Natural killer cell (primary cell): ENCODE data around the gene CSGALNACT2. TPM values are rescaled to one million over a fixed set of nuclear protein-coding genes. Genes with fewer than 3 reads are reported as not detected.

Experiments used
- ATAC-seq, 3 donors: fragments of 150-1000 bp in 2 of 3; fragments of 200-7000 bp in 1 of 3; cut with Tn5 transposase; 1 replicate in 1 of 3; 2 replicates in 2 of 3; pipeline ENCODE4 v1.10.0; 2021; ENCODE audit warnings: mild to moderate bottlenecking in 2 of 3, moderate library complexity in 2 of 3
- DNase-seq, 2 donors: peaks; one replicate each; pipeline versions ENCODE4 v3.0.0 to v3.0.0-alpha.2; 2013 to 2021; ENCODE audit warnings: mixed read lengths in 1 of 2
- H3K27ac ChIP-seq: one replicate; pipeline ENCODE4 v1.5.1; 2013; ENCODE audit warnings: mild to moderate bottlenecking, low read length
- H3K27me3 ChIP-seq: one replicate; pipeline ENCODE4 v1.6.1; 2013; ENCODE audit warnings: low read length; ENCODE audit not compliant: control insufficient read depth, insufficient read depth
- H3K36me3 ChIP-seq: one replicate; pipeline ENCODE4 v1.6.1; 2013; ENCODE audit warnings: low read length; ENCODE audit not compliant: control insufficient read depth, insufficient read depth
- H3K4me1 ChIP-seq: one replicate; pipeline ENCODE4 v1.6.1; 2013; ENCODE audit warnings: low read length; ENCODE audit not compliant: control insufficient read depth, insufficient read depth
- H3K4me3 ChIP-seq: one replicate; pipeline ENCODE4 v1.5.1; 2013; ENCODE audit warnings: low read length
- H3K9me3 ChIP-seq: one replicate; pipeline ENCODE4 v1.6.1; 2013; ENCODE audit warnings: low read length; ENCODE audit not compliant: control insufficient read depth, insufficient read depth
- H3K27ac Mint-ChIP-seq, 2 donors: one replicate each; pipeline ENCODE4 v1.8.0; 2022; ENCODE audit warnings: mild to moderate bottlenecking in 2 of 2, mixed read lengths in 2 of 2, moderate library complexity in 1 of 2
- H3K27me3 Mint-ChIP-seq, 2 donors: one replicate each; pipeline ENCODE4 v1.8.0; 2022; ENCODE audit warnings: low read depth in 2 of 2, mixed read lengths in 2 of 2
- H3K36me3 Mint-ChIP-seq: one replicate; pipeline ENCODE4 v1.8.0; 2022; ENCODE audit warnings: mixed read lengths
- H3K4me1 Mint-ChIP-seq, 2 donors: one replicate each; pipeline ENCODE4 v1.8.0; 2022; ENCODE audit warnings: mixed read lengths in 2 of 2
- H3K4me3 Mint-ChIP-seq: one replicate; pipeline ENCODE4 v1.8.0; 2022; ENCODE audit warnings: mild to moderate bottlenecking, moderate library complexity, mixed read lengths
- H3K9me3 Mint-ChIP-seq, 2 donors: one replicate each; pipeline ENCODE4 v1.8.0; 2022; ENCODE audit warnings: mixed read lengths in 2 of 2
- CTCF ChIP-seq: fragments of 200-600 bp; IDR thresholded peaks from one replicate; pipeline ENCODE4 v1.8.0; 2022; ENCODE audit warnings: antibody characterized with exemption
- WGBS: methylation state at CpG from one replicate; pipeline ENCODE4 v1.1.7; 2013; ENCODE audit warnings: missing lambda C conversion rate; ENCODE audit not compliant: insufficient coverage; 5-methylcytosine and 5-hydroxymethylcytosine counted together
- intact Hi-C: fragments of 100-400 bp; cut with micrococcal nuclease; formaldehyde crosslinking; loops from one replicate; pipeline ENCODE4 v1.14.2; 2022
- total RNA-seq, 4 donors: library from RNA; stranded (reverse); fragments of 120-200 nt in 1 of 4; gene quantifications; one replicate each; pipeline versions ENCODE4 v1.2.3 to v1.2.4, GENCODE V29; 2013 to 2022

The CSGALNACT2 gene
- total RNA-seq, 3 donors from 2014 or later (not counting 1 experiment from before 2014, with no cell fraction given) = 49.9 to 57.4 (median 52.8) TPM

GRCh38 chr10:43124574-43125273, 13.5 kb upstream of the CSGALNACT2 start:
- peaks cover 54 to 56% of the 10 kb centered on the region in 2 donors for H3K4me1 Mint-ChIP-seq
- no peak overlapping the region for H3K4me3 Mint-ChIP-seq
- Histone ChIP-seq H3K27me3 (no peaks in the 10 kb centered on the region), H3K27ac (no peak overlapping the region), H3K4me3 (no peak overlapping the region), H3K36me3 (no peaks in the 10 kb centered on the region), H3K9me3 (no peaks in the 10 kb centered on the region), H3K4me1 (peaks cover 61% of the 10 kb centered on the region)
- TF ChIP-seq CTCF = no peak
- ATAC-seq (no peak), DNase-seq (no peak)
- WGBS = 89% methylated on average over 9 of the region's 9 CpGs
- intact Hi-C loops = loop anchor here (5.0 kb wide), 1 partner anchor 38 kb away; no protein-coding TSS in a partner anchor
- no peaks in the 10 kb centered on the region for H3K27me3 Mint-ChIP-seq
- H3K9me3 Mint-ChIP-seq = no peaks in the 10 kb centered on the region
- H3K36me3 Mint-ChIP-seq = no peaks in the 10 kb centered on the region
- no peak overlapping the region for H3K27ac Mint-ChIP-seq

GRCh38 chr10:43125274-43125845, 12.9 kb upstream of the CSGALNACT2 start:
- Mint-ChIP-seq H3K9me3 (no peaks in the 10 kb centered on the region), H3K4me3 (no peak overlapping the region), H3K27ac (no peak overlapping the region), H3K4me1 (peaks cover 53% of the 10 kb centered on the region in 2 donors), H3K27me3 (no peaks in the 10 kb centered on the region), H3K36me3 (no peaks in the 10 kb centered on the region)
- intact Hi-C loops = loop anchor here (5.0 kb wide), 1 partner anchor 37 kb away; no protein-coding TSS in a partner anchor
- H3K4me3 ChIP-seq = no peak overlapping the region
- DNase-seq = no peak
- no peak for TF ChIP-seq CTCF
- H3K27ac ChIP-seq = no peak overlapping the region
- H3K9me3 ChIP-seq = no peaks in the 10 kb centered on the region
- ATAC-seq = no peak
- no peaks in the 10 kb centered on the region for H3K36me3 ChIP-seq
- WGBS = 98% methylated on average over 7 of the region's 8 CpGs
- no peaks in the 10 kb centered on the region for H3K27me3 ChIP-seq
- peaks cover 55% of the 10 kb centered on the region for H3K4me1 ChIP-seq

GRCh38 chr10:43125881-43126731, 12.1 kb upstream of the CSGALNACT2 start:
- no peaks in the 10 kb centered on the region for H3K36me3 Mint-ChIP-seq
- intact Hi-C loops = loop anchor here (5.0 kb wide), 1 partner anchor 36 kb away; no protein-coding TSS in a partner anchor
- Histone ChIP-seq H3K9me3 (no peaks in the 10 kb centered on the region), H3K27me3 (no peaks in the 10 kb centered on the region), H3K27ac (no peak overlapping the region), H3K4me3 (no peak overlapping the region), H3K4me1 (peaks cover 48% of the 10 kb centered on the region), H3K36me3 (no peaks in the 10 kb centered on the region)
- peaks cover 45% of the 10 kb centered on the region in 2 donors for H3K4me1 Mint-ChIP-seq
- peak overlapping the region; percentile 65 for H3K4me3 Mint-ChIP-seq
- no peaks in the 10 kb centered on the region for H3K9me3 Mint-ChIP-seq
- TF ChIP-seq CTCF = no peak
- no peak for DNase-seq
- ATAC-seq = no peak
- peak overlapping the region; percentile 74 to 93 for H3K27ac Mint-ChIP-seq
- H3K27me3 Mint-ChIP-seq = no peaks in the 10 kb centered on the region
- 94% methylated on average over 23 of the region's 23 CpGs for WGBS
